Kidney epithelial cell (primary cell): ENCODE data around the gene TSHZ2. TPM values are rescaled to one million over a fixed set of nuclear protein-coding genes. Genes with fewer than 3 reads are reported as not detected.
A peak's percentile ranks its signal among the peaks of the same experiment; 100 is the strongest.

Experiments used
- DNase-seq: peaks from one replicate; pipeline ENCODE4 v3.0.0-alpha.2; 2010; ENCODE audit warnings: low read depth
- H3K27me3 ChIP-seq: 2 replicates; pipeline ENCODE4 v1.6.0; 2011; ENCODE audit warnings: low read length; ENCODE audit not compliant: control insufficient read depth, insufficient read depth
- H3K36me3 ChIP-seq: 2 replicates; pipeline ENCODE4 v1.5.1; 2011; ENCODE audit warnings: low read length; ENCODE audit not compliant: control insufficient read depth, insufficient read depth
- H3K4me3 ChIP-seq: 2 replicates; pipeline ENCODE4 v1.5.1; 2011; ENCODE audit warnings: low read depth, mild to moderate bottlenecking, control low read depth, low read length
- CTCF ChIP-seq: IDR thresholded peaks from 2 replicates; pipeline ENCODE4 v1.5.1; 2011; ENCODE audit warnings: mild to moderate bottlenecking, moderate library complexity, low read length, control low read depth, inconsistent platforms; ENCODE audit not compliant: insufficient read depth, poor library complexity, severe bottlenecking
- total RNA-seq: library from RNA; depleted of rRNA; stranded (reverse); fragments of >200 nt; gene quantifications from 2 replicates; pipeline ENCODE4 v1.2.3, GENCODE V29; 2015

Gene TSHZ2
- total RNA-seq, 1 donor from 2014 or later: 1.0 TPM

GRCh38 chr20:53078761-53079160, 106.6 kb downstream of the TSHZ2 start:
- no peak for TF ChIP-seq CTCF
- H3K36me3 ChIP-seq: no peaks in the 10 kb centered on the region
- H3K27me3 ChIP-seq: no peaks in the 10 kb centered on the region
- no peak for DNase-seq
- H3K4me3 ChIP-seq: no peak overlapping the region

GRCh38 chr20:53079261-53079691, 107.1 kb downstream of the TSHZ2 start:
- no peaks in the 10 kb centered on the region for H3K36me3 ChIP-seq
- no peaks in the 10 kb centered on the region for H3K27me3 ChIP-seq
- no peak overlapping the region for H3K4me3 ChIP-seq
- no peak for DNase-seq
- TF ChIP-seq CTCF: no peak

- no peaks in the 10 kb centered on the region for H3K36me3 ChIP-seq
- no peak overlapping the region for H3K4me3 ChIP-seq
- no peak for TF ChIP-seq CTCF
- H3K27me3 ChIP-seq: no peaks in the 10 kb centered on the region
- DNase-seq: no peak
Measured at GRCh38 chr20:53079828-53080686, 107.9 kb downstream of the TSHZ2 start.

GRCh38 chr20:53080687-53080962, 108.5 kb downstream of the TSHZ2 start:
- TF ChIP-seq CTCF: no peak
- Histone ChIP-seq H3K4me3 (no peak overlapping the region), H3K27me3 (no peaks in the 10 kb centered on the region), H3K36me3 (no peaks in the 10 kb centered on the region)
- DNase-seq: no peak

- Histone ChIP-seq H3K4me3 (no peak overlapping the region), H3K27me3 (no peaks in the 10 kb centered on the region), H3K36me3 (no peaks in the 10 kb centered on the region)
- DNase-seq: peak; percentile 65
- TF ChIP-seq CTCF: no peak
Measured at GRCh38 chr20:53080969-53081871, 109.1 kb downstream of the TSHZ2 start.
